Tibial nerve (tissue), 4 donors: ENCODE data around the gene YEATS4.

Experiments used
- CTCF ChIP-seq, 5 experiments: fragments of 200-600 bp in 3 of 5; fragments of 450-650 bp in 2 of 5; sonication (generic) in 3 of 5; IDR thresholded peaks; one replicate each; pipeline ENCODE4 v1.5.1; 2016 to 2019; ENCODE audit warnings: antibody characterized with exemption in 5 of 5, mild to moderate bottlenecking in 3 of 5, moderate library complexity in 2 of 5
- EP300 ChIP-seq, 2 donors: sonication (generic); formaldehyde crosslinking; IDR thresholded peaks; one replicate each; pipeline ENCODE4 v1.6.1; 2017; ENCODE audit warnings: antibody characterized with exemption in 2 of 2, mild to moderate bottlenecking in 1 of 2

DNA sequence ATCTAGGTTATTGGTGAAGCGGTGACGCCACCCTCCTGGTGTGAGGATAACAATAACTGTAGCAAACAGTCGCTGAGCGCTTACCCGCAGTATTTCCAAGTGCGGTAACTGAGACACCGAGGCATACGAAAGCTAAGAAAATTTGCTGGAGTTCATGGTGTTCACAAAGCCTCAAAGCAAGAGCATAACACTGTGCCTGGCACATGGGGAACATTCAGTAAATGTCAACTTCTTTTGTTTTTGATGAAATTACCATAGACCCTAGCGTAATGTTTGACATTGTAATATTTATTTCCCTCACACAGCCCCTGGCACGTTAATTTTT lies 767 bp downstream of the YEATS4 start:
- TF ChIP-seq EP300 (IDR thresholded peaks at IDR 0.05) (no peak), CTCF (IDR thresholded peaks at IDR 0.05) (no peak)
